D721Med (cell line): ENCODE data around the gene EEFSEC.

Experiments used
- DNase-seq: peaks from one replicate; pipeline ENCODE4 v3.0.0; 2011; ENCODE audit warnings: low spot score; ENCODE audit not compliant: insufficient read length
- FAIRE-seq: peaks from 2 replicates; lab custom pipeline; 2011; peaks lifted over from hg19 to GRCh38; lab: Jason Lieb, UNC
- CTCF ChIP-seq: IDR thresholded peaks from 2 replicates; pipeline ENCODE4 v1.5.1; 2012; ENCODE audit warnings: mild to moderate bottlenecking, control low read depth; ENCODE audit not compliant: insufficient read depth; ENCODE audit errors: missing control alignments

EEFSEC gene

GRCh38 chr3:128153156-128154041, at the start of gene EEFSEC:
Gene EEFSEC, plus strand, starts transcription at chr3:128153481. Its CDS starts 27 bp downstream, at chr3:128153508.
- TF ChIP-seq CTCF, result no peak
- FAIRE-seq, result no peak
- peak; percentile 36 for DNase-seq

GRCh38 chr3:128107834-128108233, 45.4 kb upstream of the EEFSEC start:
- no peak for TF ChIP-seq CTCF
- FAIRE-seq (no peak), DNase-seq (no peak)

GRCh38 chr3:128111147-128111546, 42.1 kb upstream of the EEFSEC start:
- DNase-seq (no peak), FAIRE-seq (no peak)
- no peak for TF ChIP-seq CTCF

GRCh38 chr3:128112357-128112968, 40.8 kb upstream of the EEFSEC start:
- no peak for TF ChIP-seq CTCF
- no peak for FAIRE-seq
- DNase-seq, result no peak

GRCh38 chr3:128113817-128114794, 39.2 kb upstream of the EEFSEC start:
- TF ChIP-seq CTCF, result no peak
- DNase-seq (no peak), FAIRE-seq (no peak)

- TF ChIP-seq CTCF, result no peak
- no peak for DNase-seq
Measured at GRCh38 chr3:128122013-128122412, 31.3 kb upstream of the EEFSEC start.

More at GRCh38 chr3:128122013-128122412, 31.3 kb upstream of the EEFSEC start:
- FAIRE-seq, result no peak
